WI38 (cell line): ENCODE results near the gene IGSF21.

ENCODE experiments used
- H3K4me3 ChIP-seq: 2 replicates; pipeline ENCODE4 v1.5.1; 2011; ENCODE audit warnings: low read depth, mild to moderate bottlenecking, control low read depth, low read length
- CTCF ChIP-seq: IDR thresholded peaks from 2 replicates; pipeline ENCODE4 v1.5.1; 2012; ENCODE audit warnings: low read depth, mild to moderate bottlenecking, control low read depth, low read length

IGSF21 gene

GRCh38 chr1:18085387-18086074 lies 22.1 kb upstream of the IGSF21 start:
- TF ChIP-seq CTCF = no peak
- H3K4me3 ChIP-seq = no peak overlapping the region

GRCh38 chr1:18088077-18088594 lies 19.5 kb upstream of the IGSF21 start:
- H3K4me3 ChIP-seq = no peak overlapping the region
- no peak for TF ChIP-seq CTCF

GRCh38 chr1:18089488-18089887 lies 18.1 kb upstream of the IGSF21 start:
- no peak overlapping the region for H3K4me3 ChIP-seq
- no peak for TF ChIP-seq CTCF

GRCh38 chr1:18090636-18091035 lies 17.0 kb upstream of the IGSF21 start:
- TF ChIP-seq CTCF = no peak
- H3K4me3 ChIP-seq = no peak overlapping the region

- no peak for TF ChIP-seq CTCF
- H3K4me3 ChIP-seq = no peak overlapping the region
These were observed 15.7 kb upstream of the IGSF21 start for GRCh38 chr1:18091660-18092446.

- TF ChIP-seq CTCF = no peak
- no peak overlapping the region for H3K4me3 ChIP-seq
These were observed 14.4 kb upstream of the IGSF21 start for GRCh38 chr1:18093193-18093592.

- no peak for TF ChIP-seq CTCF
- H3K4me3 ChIP-seq = no peak overlapping the region
These were observed 14.0 kb upstream of the IGSF21 start for GRCh38 chr1:18093646-18094045.
